ENCODE data around the gene NDUFAF5. TPM values are rescaled to one million over a fixed set of nuclear protein-coding genes. Genes with fewer than 3 reads are reported as not detected.

The NDUFAF5 gene
- total and polyA plus RNA-seq, 4 donors = 33.3 to 47.6 (median 40.0) TPM

DNA sequence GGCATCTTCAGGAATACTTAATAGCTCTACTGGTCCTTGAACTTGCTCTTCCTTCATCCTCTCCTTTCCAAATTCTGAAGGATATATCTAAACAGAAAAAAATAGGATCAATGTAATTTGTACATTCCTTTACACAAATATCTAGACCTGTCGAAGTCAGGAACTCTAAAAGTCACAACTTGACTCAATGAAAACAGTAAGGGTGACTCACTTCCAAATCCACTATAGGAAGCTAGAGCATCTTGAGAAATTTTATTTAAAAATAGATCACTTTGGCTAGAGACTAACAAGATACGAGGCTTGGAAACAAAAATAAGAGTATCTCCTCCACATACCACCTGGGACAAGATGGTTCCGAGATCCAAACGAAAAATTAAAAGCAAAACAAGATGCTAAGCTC lies 12.3 kb upstream of the NDUFAF5 start:
- Histone ChIP-seq H3K4me1 (ENCODE audit: control insufficient read depth, insufficient read depth, low read length) (no peaks in the 10 kb centered on the region), H3K27me3 (ENCODE audit: control insufficient read depth, insufficient read depth, low read length) (no peaks in the 10 kb centered on the region), H3K36me3 (ENCODE audit: control insufficient read depth, insufficient read depth, low read length) (peaks cover 16% of the 10 kb centered on the region), H3K27ac (ENCODE audit: low read depth, low read length) (no peak overlapping the region), H3K9me3 (ENCODE audit: control insufficient read depth, insufficient read depth, low read length) (no peaks in the 10 kb centered on the region), H3K4me3 (ENCODE audit: low read depth, low read length) (no peak overlapping the region)
- no peak for DNase-seq (ENCODE audit: low read depth in 4 of 6, low spot score in 6 of 6)
- WGBS (ENCODE audit: insufficient coverage) = no CpG with 5 or more reads among the region's 4 CpGs

DNA sequence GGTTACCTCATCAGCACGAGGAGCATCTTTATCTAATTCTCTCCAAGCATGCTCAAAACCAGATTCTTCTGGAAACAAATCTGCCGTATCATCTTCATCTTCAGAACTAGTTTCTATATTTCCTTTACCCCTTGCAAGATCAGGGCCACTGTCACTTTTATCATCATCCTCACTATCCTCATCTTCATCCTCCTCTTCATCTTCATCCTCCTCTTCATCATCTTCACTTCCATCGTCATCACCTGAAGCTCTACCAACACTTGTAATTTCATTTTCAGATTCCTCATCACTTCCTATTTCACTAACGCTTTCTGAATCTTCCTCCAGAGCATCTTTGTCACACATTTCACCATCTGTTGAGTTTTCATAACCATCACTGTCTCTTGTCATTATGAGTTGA lies 9.0 kb upstream of the NDUFAF5 start:
- no peak for DNase-seq (ENCODE audit: low read depth in 4 of 6, low spot score in 6 of 6)
- 88% methylated on average over 4 of the region's 4 CpGs for WGBS (ENCODE audit: insufficient coverage)

DNA sequence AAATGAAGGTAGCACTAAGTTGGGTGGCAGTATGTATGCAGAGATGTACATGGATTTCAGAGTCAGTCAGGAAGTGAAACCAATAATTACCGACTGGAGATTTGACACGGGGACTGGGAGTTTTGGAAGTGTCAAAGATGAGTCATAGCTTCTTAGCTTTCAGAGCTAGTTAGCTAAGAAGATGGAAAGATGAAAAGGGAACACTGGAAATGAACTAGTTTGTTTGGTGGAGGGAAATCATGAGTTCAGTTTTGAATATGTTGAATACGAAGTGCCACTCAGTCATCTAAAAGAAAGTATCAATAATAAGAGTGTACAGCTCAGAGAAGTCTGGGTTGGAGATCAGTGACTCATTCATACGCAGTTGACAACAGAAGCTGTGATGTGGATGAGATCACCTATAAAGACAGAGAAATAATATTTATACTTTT lies 7.6 kb upstream of the NDUFAF5 start:
- 85% methylated on average over 2 of the region's 4 CpGs for WGBS (ENCODE audit: insufficient coverage)
- no peak for DNase-seq (ENCODE audit: low read depth in 4 of 6, low spot score in 6 of 6)
- H3K36me3 ChIP-seq (ENCODE audit: control insufficient read depth, insufficient read depth, low read length) = peaks cover 6% of the 10 kb centered on the region

More for the DNA sequence above, 9.0 kb upstream of the NDUFAF5 start:
- Histone ChIP-seq H3K27ac (ENCODE audit: low read depth, low read length) (no peak overlapping the region), H3K27me3 (ENCODE audit: control insufficient read depth, insufficient read depth, low read length) (no peaks in the 10 kb centered on the region), H3K36me3 (ENCODE audit: control insufficient read depth, insufficient read depth, low read length) (peaks cover 3% of the 10 kb centered on the region), H3K4me1 (ENCODE audit: control insufficient read depth, insufficient read depth, low read length) (no peaks in the 10 kb centered on the region), H3K9me3 (ENCODE audit: control insufficient read depth, insufficient read depth, low read length) (no peaks in the 10 kb centered on the region), H3K4me3 (ENCODE audit: low read depth, low read length) (no peak overlapping the region)

DNA sequence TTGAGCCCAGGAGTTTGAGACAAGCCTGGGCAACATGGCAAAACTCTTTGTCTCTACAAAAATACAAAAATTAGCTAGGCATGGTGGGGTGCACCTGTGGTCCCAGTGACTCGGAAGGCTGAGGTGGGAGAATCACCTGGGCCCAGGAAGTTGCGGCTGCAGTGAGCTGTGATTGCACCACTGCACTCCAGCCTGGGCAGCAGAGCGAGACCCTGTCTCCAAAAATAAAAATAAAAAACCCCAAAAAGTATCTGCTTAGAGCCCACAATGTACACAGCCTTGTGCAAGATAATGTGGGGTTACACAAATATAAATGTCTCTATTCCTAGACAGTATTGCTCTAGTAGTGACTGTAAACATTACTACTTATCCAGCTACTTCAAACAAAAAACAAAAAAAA lies 6.0 kb upstream of the NDUFAF5 start:
- peaks cover 4% of the 10 kb centered on the region for H3K4me1 ChIP-seq (ENCODE audit: control insufficient read depth, insufficient read depth, low read length)
- no peak for DNase-seq (ENCODE audit: low read depth in 4 of 6, low spot score in 6 of 6)
- peaks cover 6% of the 10 kb centered on the region for H3K36me3 ChIP-seq (ENCODE audit: control insufficient read depth, insufficient read depth, low read length)
- no peak overlapping the region for H3K27ac ChIP-seq (ENCODE audit: low read depth, low read length)
- no peaks in the 10 kb centered on the region for H3K27me3 ChIP-seq (ENCODE audit: control insufficient read depth, insufficient read depth, low read length)
- no peaks in the 10 kb centered on the region for H3K9me3 ChIP-seq (ENCODE audit: control insufficient read depth, insufficient read depth, low read length)
- H3K4me3 ChIP-seq (ENCODE audit: low read depth, low read length) = no peak overlapping the region
- 100% methylated on average over 2 of the region's 3 CpGs for WGBS (ENCODE audit: insufficient coverage)

More for the DNA sequence above, 7.6 kb upstream of the NDUFAF5 start:
- no peaks in the 10 kb centered on the region for H3K9me3 ChIP-seq (ENCODE audit: control insufficient read depth, insufficient read depth, low read length)
- H3K27ac ChIP-seq (ENCODE audit: low read depth, low read length) = no peak overlapping the region
- no peak overlapping the region for H3K4me3 ChIP-seq (ENCODE audit: low read depth, low read length)
- H3K27me3 ChIP-seq (ENCODE audit: control insufficient read depth, insufficient read depth, low read length) = no peaks in the 10 kb centered on the region
- no peaks in the 10 kb centered on the region for H3K4me1 ChIP-seq (ENCODE audit: control insufficient read depth, insufficient read depth, low read length)

DNA sequence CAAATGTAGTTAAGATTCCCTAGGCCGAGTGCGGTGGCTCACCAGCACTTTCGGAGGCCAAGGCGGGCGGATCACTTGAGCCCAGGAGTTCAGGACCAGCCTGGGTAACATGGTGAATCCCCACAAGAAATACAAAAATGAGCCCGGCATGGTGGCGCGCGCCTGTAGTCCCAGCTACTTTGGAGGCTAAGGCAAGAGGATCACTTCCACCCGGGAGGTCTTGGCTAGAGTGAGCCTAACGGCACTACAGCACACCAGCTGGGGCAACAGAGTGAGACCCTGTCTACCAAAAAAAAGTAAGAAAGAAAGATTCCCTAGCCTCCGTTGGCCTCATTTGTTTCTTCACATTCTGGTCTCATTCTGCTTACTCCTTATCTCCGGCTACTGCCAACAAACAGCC lies 1.3 kb upstream of the NDUFAF5 start:
- Histone ChIP-seq H3K4me3 (ENCODE audit: low read depth, low read length) (no peak overlapping the region), H3K27ac (ENCODE audit: low read depth, low read length) (no peak overlapping the region), H3K36me3 (ENCODE audit: control insufficient read depth, insufficient read depth, low read length) (peaks cover 6% of the 10 kb centered on the region), H3K9me3 (ENCODE audit: control insufficient read depth, insufficient read depth, low read length) (no peaks in the 10 kb centered on the region), H3K4me1 (ENCODE audit: control insufficient read depth, insufficient read depth, low read length) (peaks cover 4% of the 10 kb centered on the region), H3K27me3 (ENCODE audit: control insufficient read depth, insufficient read depth, low read length) (no peaks in the 10 kb centered on the region)
- WGBS (ENCODE audit: insufficient coverage) = 92% methylated on average over 9 of the region's 13 CpGs
- no peak for DNase-seq (ENCODE audit: low read depth in 4 of 6, low spot score in 6 of 6)

DNA sequence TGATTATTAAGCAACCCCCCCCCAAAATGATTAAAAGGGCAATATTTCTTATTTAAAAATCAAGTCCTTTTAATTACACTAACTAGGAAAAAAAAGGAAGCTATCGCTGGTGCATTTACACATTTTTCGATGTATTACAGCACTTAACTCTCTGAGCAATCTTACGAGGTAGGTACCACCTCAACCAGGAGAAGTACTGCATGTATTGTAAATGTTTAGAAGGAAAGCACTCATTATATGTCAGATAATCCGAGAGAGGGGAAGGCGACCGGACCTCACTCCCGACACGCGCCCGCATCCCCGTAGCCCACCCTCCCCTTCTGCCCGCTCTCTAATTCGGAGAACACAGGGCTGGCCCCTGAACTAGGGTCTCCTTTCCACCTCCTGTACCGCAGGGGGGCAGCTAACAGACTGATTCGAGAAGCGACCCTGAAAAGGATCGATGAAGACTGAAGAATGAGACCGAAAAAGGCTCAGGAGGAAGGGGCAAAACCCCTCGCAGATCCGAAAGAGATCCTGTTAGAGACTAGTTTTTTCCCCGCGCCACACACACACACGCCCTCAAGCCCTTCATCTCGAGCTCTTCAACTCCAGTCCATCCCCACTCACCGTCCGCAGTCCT lies 446 bp upstream of the NDUFAF5 start:
- no peak for DNase-seq (ENCODE audit: low read depth in 4 of 6, low spot score in 6 of 6)
- H3K4me1 ChIP-seq (ENCODE audit: control insufficient read depth, insufficient read depth, low read length) = peaks cover 4% of the 10 kb centered on the region
- H3K9me3 ChIP-seq (ENCODE audit: control insufficient read depth, insufficient read depth, low read length) = no peaks in the 10 kb centered on the region
- peak overlapping the region; percentile 70 for H3K27ac ChIP-seq (ENCODE audit: low read depth, low read length)
- peak overlapping the region; percentile 93 for H3K4me3 ChIP-seq (ENCODE audit: low read depth, low read length)
- WGBS (ENCODE audit: insufficient coverage) = 0% methylated on average over 12 of the region's 26 CpGs
- no peaks in the 10 kb centered on the region for H3K27me3 ChIP-seq (ENCODE audit: control insufficient read depth, insufficient read depth, low read length)
- H3K36me3 ChIP-seq (ENCODE audit: control insufficient read depth, insufficient read depth, low read length) = peaks cover 7% of the 10 kb centered on the region

DNA sequence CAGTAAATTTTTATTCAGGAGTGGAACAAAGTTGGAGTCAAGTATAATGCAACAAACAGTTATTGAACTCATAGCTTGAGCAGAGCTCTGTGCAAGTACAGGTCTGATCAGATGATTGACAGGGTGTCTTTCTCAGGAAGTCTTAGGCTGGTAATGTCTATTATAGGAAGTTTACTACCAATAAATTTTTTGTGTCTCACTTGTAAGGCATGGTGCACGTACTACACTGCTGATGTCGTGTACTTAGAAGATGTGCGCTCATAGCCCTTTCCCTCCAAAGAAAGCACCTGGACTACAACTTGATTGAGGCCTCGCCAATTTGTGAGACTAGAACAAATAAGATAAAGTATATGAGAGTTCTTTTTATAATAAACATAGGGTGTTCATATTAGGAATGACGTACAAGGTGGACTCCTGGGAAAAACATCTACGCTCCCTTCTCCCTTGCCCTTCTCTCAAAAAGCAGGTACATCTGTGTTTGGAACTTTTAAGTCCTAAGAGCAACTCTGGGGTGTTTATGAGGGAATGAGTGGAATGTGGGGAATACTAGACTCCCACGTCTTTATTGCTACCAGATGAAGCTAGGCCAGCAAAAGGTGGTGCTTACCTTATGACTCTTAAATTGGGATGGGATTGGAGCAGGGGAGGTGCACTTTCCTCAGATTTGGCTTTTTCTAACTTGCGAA lies 1.5 kb downstream of the NDUFAF5 start:
- H3K9me3 ChIP-seq (ENCODE audit: control insufficient read depth, insufficient read depth, low read length) = no peaks in the 10 kb centered on the region
- peak overlapping the region; percentile 93 for H3K4me3 ChIP-seq (ENCODE audit: low read depth, low read length)
- H3K27ac ChIP-seq (ENCODE audit: low read depth, low read length) = no peak overlapping the region
- no peaks in the 10 kb centered on the region for H3K27me3 ChIP-seq (ENCODE audit: control insufficient read depth, insufficient read depth, low read length)
- no CpG with 5 or more reads among the region's 8 CpGs for WGBS (ENCODE audit: insufficient coverage)
- no peak for DNase-seq (ENCODE audit: low read depth in 4 of 6, low spot score in 6 of 6)
- peaks cover 4% of the 10 kb centered on the region for H3K4me1 ChIP-seq (ENCODE audit: control insufficient read depth, insufficient read depth, low read length)
- H3K36me3 ChIP-seq (ENCODE audit: control insufficient read depth, insufficient read depth, low read length) = peaks cover 16% of the 10 kb centered on the region

DNA sequence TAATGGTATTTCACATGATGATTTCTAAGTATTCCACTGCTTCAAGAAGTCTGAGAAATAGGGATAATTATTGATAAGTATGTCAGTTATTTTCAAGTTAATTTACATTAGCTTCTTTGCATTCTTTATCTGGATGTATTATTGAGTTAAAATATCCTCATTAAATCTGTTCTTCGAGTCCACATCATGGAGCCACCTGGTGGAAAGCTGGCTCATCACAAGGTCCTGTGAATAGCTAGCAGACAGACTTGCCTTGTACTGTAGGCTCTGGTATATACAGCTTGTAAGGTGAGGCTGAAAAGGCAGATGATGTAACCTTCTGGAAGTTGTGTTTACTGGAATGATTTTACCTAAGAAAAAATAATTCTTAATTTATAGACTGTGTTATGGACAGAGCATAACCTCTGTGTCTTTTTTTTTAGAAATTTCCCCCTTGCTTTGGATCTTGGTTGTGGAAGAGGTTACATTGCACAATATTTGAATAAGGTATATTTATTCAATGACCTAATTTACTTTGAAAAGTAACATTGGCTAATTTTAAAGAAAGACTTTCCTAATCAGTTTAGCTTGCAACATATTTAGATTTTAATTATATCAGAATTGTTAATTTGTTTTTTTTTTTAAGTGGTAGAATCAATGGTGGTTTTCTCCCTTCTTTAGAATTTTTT lies 3.5 kb downstream of the NDUFAF5 start:
- peaks cover 17% of the 10 kb centered on the region for H3K36me3 ChIP-seq (ENCODE audit: control insufficient read depth, insufficient read depth, low read length)
- no peaks in the 10 kb centered on the region for H3K27me3 ChIP-seq (ENCODE audit: control insufficient read depth, insufficient read depth, low read length)
- peaks cover 4% of the 10 kb centered on the region for H3K4me1 ChIP-seq (ENCODE audit: control insufficient read depth, insufficient read depth, low read length)
- no peak overlapping the region for H3K4me3 ChIP-seq (ENCODE audit: low read depth, low read length)
- no peak overlapping the region for H3K27ac ChIP-seq (ENCODE audit: low read depth, low read length)
- peak in 5 of 6 donors; percentile 13 to 89 (median 49) for DNase-seq (ENCODE audit: low read depth in 4 of 6, low spot score in 6 of 6)
- WGBS (ENCODE audit: insufficient coverage) = no CpG with 5 or more reads among the region's 1 CpG
- no peaks in the 10 kb centered on the region for H3K9me3 ChIP-seq (ENCODE audit: control insufficient read depth, insufficient read depth, low read length)

DNA sequence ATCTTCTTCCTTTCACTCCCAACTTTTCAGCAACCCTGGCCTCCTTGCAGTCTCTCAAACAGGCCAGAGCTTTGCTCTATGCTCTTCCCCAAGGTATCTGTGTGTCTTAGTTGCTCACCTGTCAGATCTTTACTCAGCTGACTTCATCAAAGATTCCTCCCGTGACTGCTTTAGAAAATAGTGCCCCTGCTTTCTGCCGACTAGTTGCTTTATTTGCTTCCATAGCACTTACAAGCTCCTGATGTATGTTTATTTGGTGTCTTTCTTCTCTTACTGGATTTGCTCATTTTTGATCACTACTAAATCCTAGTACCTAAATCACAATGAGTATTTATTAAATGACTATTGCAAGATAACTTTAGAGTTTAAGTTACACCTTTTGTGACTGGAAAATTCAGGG lies 5.9 kb downstream of the NDUFAF5 start:
- Histone ChIP-seq H3K4me3 (ENCODE audit: low read depth, low read length) (no peak overlapping the region), H3K27me3 (ENCODE audit: control insufficient read depth, insufficient read depth, low read length) (no peaks in the 10 kb centered on the region), H3K4me1 (ENCODE audit: control insufficient read depth, insufficient read depth, low read length) (no peaks in the 10 kb centered on the region), H3K9me3 (ENCODE audit: control insufficient read depth, insufficient read depth, low read length) (no peaks in the 10 kb centered on the region), H3K27ac (ENCODE audit: low read depth, low read length) (no peak overlapping the region), H3K36me3 (ENCODE audit: control insufficient read depth, insufficient read depth, low read length) (peaks cover 27% of the 10 kb centered on the region)
- no CpG with 5 or more reads among the region's 2 CpGs for WGBS (ENCODE audit: insufficient coverage)
- no peak for DNase-seq (ENCODE audit: low read depth in 4 of 6, low spot score in 6 of 6)
